GM19324 (cell line): ENCODE results near the gene ISYNA1.

ENCODE experiments used
- ATAC-seq: cut with Tn5 transposase; IDR thresholded peaks from one replicate; pipeline ENCODE4 v1.9.1; 2021; ENCODE audit warnings: mild to moderate bottlenecking, moderate library complexity; ENCODE audit not compliant: unreplicated experiment, low FRiP score

ISYNA1 gene

GRCh38 chr19:18468517-18468916, 30.6 kb upstream of the ISYNA1 start:
- no peak for ATAC-seq

GRCh38 chr19:18467978-18468377, 30.0 kb upstream of the ISYNA1 start:
- no peak for ATAC-seq

GRCh38 chr19:18466354-18466753, 28.4 kb upstream of the ISYNA1 start:
- ATAC-seq: no peak

GRCh38 chr19:18465964-18466339, 28.0 kb upstream of the ISYNA1 start:
- ATAC-seq: no peak

GRCh38 chr19:18465214-18465963, 27.5 kb upstream of the ISYNA1 start:
- ATAC-seq: no peak

- ATAC-seq: no peak
Measured at GRCh38 chr19:18464646-18465045, 26.7 kb upstream of the ISYNA1 start.

- no peak for ATAC-seq
Measured at GRCh38 chr19:18461471-18461870, 23.5 kb upstream of the ISYNA1 start.

GRCh38 chr19:18460900-18461299, 23.0 kb upstream of the ISYNA1 start:
- ATAC-seq: no peak

- ATAC-seq: no peak
Measured at GRCh38 chr19:18457483-18458331, 19.8 kb upstream of the ISYNA1 start.

- ATAC-seq: no peak
Measured at GRCh38 chr19:18456974-18457373, 19.0 kb upstream of the ISYNA1 start.

GRCh38 chr19:18456279-18456678, 18.3 kb upstream of the ISYNA1 start:
- ATAC-seq: no peak

GRCh38 chr19:18453269-18454024, 15.5 kb upstream of the ISYNA1 start:
- no peak for ATAC-seq

- ATAC-seq: no peak
Measured at GRCh38 chr19:18452386-18452785, 14.5 kb upstream of the ISYNA1 start.

GRCh38 chr19:18450931-18451836, 13.3 kb upstream of the ISYNA1 start:
- ATAC-seq: no peak

GRCh38 chr19:18450021-18450930, 12.3 kb upstream of the ISYNA1 start:
- no peak for ATAC-seq

- ATAC-seq: no peak
Measured at GRCh38 chr19:18449552-18449951, 11.6 kb upstream of the ISYNA1 start.

GRCh38 chr19:18446811-18447359, 9.0 kb upstream of the ISYNA1 start:
- no peak for ATAC-seq

- ATAC-seq: no peak
Measured at GRCh38 chr19:18446145-18446810, 8.3 kb upstream of the ISYNA1 start.
